GM23248 (cell line): ENCODE measurements around the gene SFT2D2.

Experiments used
- EZH2 ChIP-seq: fragments of 200-600 bp; sonication (generic); IDR thresholded peaks from 2 replicates; pipeline ENCODE4 v1.6.1; 2018; ENCODE audit warnings: antibody characterized with exemption, mild to moderate bottlenecking; ENCODE audit not compliant: insufficient read depth, poor library complexity, severe bottlenecking
- EZH2phosphoT487 ChIP-seq: fragments of 200-600 bp; sonication (generic); IDR thresholded peaks from 2 replicates; pipeline ENCODE4 v1.6.1; 2018; ENCODE audit warnings: antibody characterized with exemption, moderate library complexity, mild to moderate bottlenecking, low read depth; ENCODE audit not compliant: insufficient read depth

DNA sequence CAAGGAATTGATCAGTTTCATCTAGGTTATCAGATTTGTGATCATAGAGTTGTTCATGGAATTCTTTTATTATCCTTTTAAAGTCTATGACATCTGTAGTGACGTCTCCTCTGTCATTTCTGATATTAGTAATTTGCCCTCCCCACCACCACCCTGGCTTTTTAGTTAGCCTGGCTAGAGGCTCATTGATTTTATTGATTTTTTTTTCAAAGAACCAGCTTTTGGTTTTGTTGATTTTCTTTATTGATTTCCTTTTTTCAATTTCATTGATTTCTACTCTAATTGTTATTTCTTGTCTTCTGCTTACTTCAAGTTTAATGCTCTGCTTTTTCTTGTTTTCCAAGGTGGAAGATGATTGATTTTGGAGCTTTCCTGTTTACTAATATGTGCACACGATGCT lies 31.6 kb downstream of the SFT2D2 start:
- TF ChIP-seq EZH2 = no peak
- no peak for TF ChIP-seq EZH2phosphoT487
